Esophagus muscularis mucosa (tissue), 4 donors: ENCODE data around the gene CYSTM1.

Experiments used
- CTCF ChIP-seq, 3 experiments: fragments of 200-600 bp in 2 of 3; fragments of 450-650 bp in 1 of 3; sonication (generic) in 2 of 3; IDR thresholded peaks; one replicate each; pipeline ENCODE4 v1.5.1; 2017 to 2019; ENCODE audit warnings: antibody characterized with exemption in 3 of 3, mild to moderate bottlenecking in 2 of 3, moderate library complexity in 1 of 3
- EP300 ChIP-seq: sonication (generic); formaldehyde crosslinking; IDR thresholded peaks from one replicate; pipeline ENCODE4 v1.6.1; 2017; ENCODE audit warnings: antibody characterized with exemption
- POLR2A ChIP-seq: fragments of 450-650 bp; IDR thresholded peaks from one replicate; pipeline ENCODE4 v1.6.1; 2017; ENCODE audit warnings: antibody characterized with exemption, moderate library complexity, mild to moderate bottlenecking, low read depth

- TF ChIP-seq CTCF (IDR thresholded peaks at IDR 0.05), result no peak
- TF ChIP-seq EP300, result no peak
- no peak for TF ChIP-seq POLR2A
Measured at GRCh38 chr5:140220032-140220697, 45.2 kb downstream of the CYSTM1 start.
